GM21528 (cell line): ENCODE data around the gene S100A4.

Source experiments
- ATAC-seq: cut with Tn5 transposase; IDR thresholded peaks from one replicate; pipeline ENCODE4 v1.9.1; 2021; ENCODE audit warnings: mild to moderate bottlenecking, moderate library complexity; ENCODE audit not compliant: unreplicated experiment, low FRiP score

Gene S100A4

DNA sequence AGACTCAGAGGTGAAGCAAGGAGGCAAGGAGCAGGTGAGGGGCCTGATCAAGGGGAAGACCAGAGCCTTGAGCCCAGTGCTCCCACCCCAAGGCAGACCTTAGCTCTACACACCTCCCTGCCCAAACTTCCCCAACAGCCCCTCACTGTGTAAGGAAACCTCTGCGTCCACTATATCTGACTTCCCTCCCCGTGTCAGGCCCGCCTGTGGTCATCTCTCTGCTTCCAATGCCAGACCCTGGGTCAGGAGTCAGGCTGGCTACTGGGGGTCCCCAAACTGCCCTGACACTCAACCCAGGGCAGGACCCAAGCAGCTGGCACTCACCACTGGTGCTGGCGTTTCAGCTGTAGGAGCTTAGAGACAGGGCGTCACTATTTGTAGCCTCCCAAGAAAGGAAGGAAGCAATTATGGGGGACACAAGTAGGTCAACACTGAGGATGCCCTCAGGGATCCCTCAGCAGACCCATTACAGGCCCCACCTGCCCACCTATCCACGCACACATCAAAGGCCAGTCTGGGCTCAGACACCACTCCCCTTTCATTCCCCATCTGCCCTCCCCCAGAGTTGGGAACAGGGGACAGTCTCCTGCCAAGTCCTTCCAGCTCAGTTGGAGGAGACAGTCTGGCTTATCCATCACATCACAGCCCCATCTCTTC is 4.3 kb upstream of the S100A4 start:
- no peak for ATAC-seq

DNA sequence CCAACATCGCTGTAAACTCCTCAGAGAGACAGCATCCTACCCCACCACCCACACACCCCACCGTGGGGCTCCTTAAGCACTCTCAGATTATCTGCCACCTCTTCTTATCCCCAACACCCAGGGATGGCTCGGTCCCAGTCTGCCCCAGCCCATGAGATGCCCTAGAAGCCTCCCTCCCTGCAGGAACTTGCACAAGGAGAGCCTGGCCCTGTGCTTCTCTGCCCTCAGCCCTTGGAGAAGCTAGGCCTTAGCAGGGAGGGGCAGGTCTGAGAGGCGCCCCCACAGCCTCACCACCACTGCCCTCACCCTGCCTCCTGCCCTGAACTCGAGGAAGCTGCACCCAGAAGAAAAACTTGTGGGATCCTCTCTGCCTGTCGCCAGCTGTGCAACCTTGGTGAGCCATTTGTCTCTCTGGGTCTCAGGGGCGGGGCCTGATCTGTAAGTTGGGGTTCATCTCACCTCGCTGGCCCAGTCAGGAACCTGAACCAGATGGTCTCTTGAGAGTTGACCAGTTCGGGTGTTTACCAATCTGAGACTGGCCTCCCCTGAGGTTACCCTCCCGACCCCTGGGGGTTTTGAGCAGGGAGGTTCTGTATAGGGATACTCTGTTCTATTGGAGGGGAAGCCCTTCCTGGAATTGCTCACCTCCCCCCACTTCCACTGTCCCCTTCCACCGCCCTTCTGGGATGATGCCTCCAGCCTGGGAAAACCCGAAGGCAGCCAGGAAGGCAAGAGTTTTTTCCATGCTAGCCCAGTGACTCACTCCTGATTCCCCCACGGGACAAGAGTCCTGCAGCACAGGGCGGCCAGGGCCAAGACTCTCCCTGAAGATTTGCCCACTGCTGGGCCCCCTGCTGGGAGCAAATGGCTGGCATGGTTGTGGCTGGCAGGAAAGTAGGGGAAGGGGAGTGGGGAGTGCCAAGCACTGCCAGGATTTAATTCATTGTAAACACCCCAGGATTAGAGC is 3.4 kb upstream of the S100A4 start, which contains the start of gene S100A3:
Gene S100A3, minus strand, starts transcription at position 537 of the 967 bp plus-strand sequence. CDS start 773 bp downstream, outside the sequence.
- no peak for ATAC-seq

GRCh38 chr1:153547560-153548551 is 2.2 kb upstream of the S100A4 start:
- no peak for ATAC-seq

DNA sequence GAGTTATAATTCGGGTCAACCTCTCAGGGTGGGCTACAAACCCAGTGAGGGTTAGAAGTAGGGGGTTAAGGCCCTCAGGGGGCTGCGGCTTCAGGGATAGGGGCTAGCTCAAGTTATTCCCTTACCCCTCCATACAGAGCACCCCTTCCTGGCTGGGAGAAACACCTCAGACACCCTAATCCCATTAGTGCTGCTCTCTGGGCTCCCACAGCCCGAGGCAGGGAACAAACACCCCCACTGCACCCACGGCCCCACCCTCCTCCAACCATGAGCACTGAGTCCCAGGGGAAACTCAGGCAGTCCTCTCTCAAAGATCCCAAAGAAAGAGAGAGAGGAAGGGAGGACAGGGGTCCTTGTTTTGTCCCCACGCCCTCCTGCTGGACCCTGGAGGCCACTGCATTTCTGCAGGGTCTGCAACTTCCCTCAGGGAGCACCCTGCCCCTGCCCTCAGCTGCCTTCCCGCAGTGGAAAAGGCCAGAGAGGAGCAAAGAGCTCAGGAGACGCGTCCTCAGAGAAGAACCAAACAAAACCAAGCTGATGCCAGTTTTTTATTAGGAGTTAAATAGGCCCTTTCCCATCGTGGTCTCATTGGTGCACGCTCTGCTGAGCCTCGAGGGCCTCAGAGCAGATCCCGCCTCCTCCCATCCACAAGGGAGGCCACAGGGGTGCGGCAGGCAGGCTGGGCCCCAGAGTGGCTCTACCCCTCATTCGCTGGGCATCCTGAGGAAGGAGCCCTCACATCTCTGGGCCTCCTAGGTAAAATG is 1.4 kb upstream of the S100A4 start:
- ATAC-seq = no peak

- ATAC-seq = no peak
Measured at GRCh38 chr1:153546371-153546770, 765 bp upstream of the S100A4 start.

DNA sequence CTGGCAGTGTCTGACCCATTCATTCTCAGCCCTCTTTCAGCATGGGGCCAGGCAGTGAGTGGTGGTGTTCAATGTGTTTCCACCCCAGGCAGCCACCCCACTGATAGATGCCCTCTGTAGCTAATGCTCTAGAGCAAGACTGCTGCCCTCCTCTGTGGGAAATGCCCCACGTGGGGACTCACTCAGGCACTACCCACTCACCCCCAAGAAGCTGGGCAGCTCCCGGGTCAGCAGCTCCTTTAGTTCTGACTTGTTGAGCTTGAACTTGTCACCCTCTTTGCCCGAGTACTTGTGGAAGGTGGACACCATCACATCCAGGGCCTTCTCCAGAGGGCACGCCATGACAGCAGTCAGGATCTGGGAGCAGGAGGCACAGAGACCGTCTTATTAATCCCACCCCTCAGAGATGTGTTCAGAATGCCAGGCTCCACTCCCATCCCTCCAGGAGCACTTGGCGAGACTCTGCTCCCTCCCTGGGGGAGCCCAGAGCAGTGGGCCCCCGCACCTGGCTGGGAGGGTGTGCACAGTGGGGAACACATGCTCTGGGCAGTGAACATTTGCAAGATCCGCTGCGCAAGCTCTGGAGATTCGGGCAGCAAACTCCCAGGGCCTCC is 1.0 kb downstream of the S100A4 start:
- no peak for ATAC-seq

- ATAC-seq = no peak
Measured at GRCh38 chr1:153543736-153544135, 1.9 kb downstream of the S100A4 start.

GRCh38 chr1:153542956-153543711 is 2.5 kb downstream of the S100A4 start:
- ATAC-seq = no peak

GRCh38 chr1:153541641-153542590 is 3.7 kb downstream of the S100A4 start:
- ATAC-seq = no peak

DNA sequence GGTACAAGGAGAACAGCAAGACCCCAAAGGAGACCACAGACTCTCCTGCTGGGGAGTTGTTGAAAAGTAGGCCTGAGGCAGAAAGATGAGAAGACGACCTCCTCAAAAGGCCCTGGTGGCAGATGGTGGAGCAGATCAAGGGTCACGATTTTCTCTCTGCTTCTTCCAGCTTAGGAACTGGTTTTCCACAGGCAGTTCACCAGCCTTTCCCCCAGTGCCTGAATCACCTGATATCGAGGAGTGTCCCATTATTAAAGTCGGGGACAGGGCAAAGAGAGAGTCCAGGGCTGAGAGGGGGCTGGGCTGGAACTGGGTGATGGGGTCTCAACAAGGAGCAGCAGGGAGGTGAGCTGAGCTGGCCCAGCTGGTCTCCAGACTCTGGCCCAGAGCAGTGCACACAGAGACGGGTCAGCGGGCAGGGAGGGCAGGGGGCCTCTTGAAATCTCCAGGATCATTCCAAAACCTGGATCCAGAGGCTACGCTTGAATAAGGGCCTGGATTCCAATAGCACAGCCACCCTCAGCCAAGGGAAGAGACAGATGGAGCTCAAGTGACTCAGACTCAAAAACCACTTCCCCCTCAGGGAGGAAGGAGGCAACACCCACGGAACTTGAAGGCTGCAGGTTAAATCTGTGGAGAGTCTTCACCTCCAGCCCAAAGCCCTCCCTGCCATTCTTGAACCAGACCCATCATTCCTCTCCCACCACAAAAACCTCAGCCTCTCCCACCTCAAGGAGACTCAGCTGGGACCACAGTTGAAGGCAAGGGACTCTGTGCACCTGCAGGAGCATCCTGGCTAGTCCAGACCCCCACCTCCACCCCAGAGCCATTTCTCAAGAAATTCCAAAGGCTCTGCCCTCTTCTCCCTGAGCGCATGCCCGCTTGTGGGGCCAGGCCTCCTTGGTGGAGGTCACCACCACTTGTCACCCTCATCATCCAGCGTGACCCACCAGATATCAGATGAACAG is 4.9 kb downstream of the S100A4 start, which contains the start of gene S100A5:
Gene S100A5, minus strand, starts transcription at position 541 of the 968 bp plus-strand sequence. CDS start 743 bp downstream, outside the sequence.
- no peak for ATAC-seq

GRCh38 chr1:153539395-153540093 is 6.1 kb downstream of the S100A4 start:
- no peak for ATAC-seq

- no peak for ATAC-seq
Measured at GRCh38 chr1:153538315-153538821, 7.2 kb downstream of the S100A4 start.

GRCh38 chr1:153537376-153537730 is 8.3 kb downstream of the S100A4 start:
- no peak for ATAC-seq

- no peak for ATAC-seq
Measured at GRCh38 chr1:153536671-153537375, 8.8 kb downstream of the S100A4 start.
